Lower lobe of right lung (tissue), 2 donors: ENCODE results near the gene SOCS3. TPM values are rescaled to one million over a fixed set of nuclear protein-coding genes. Genes with fewer than 3 reads are reported as not detected.
"Not testable (repeated sequence)": the region's sequence is repeated elsewhere in the genome, so short reads cannot be mapped to it uniquely, and the experiment has no call there.

Experiments
- ATAC-seq, 2 donors: fragments of 200-7000 bp; cut with Tn5 transposase; one replicate each; pipeline ENCODE4 v1.9.1; 2020 to 2022; ENCODE audit warnings: mild to moderate bottlenecking in 2 of 2, moderate library complexity in 2 of 2
- DNase-seq: peaks from one replicate; pipeline ENCODE4 v3.0.0-alpha.2; 2020
- H3K27ac ChIP-seq: fragments of 200-600 bp; one replicate; pipeline ENCODE4 v1.8.0; 2022
- H3K27me3 ChIP-seq: fragments of 200-600 bp; one replicate; pipeline ENCODE4 v1.8.0; 2022; ENCODE audit warnings: low read depth
- H3K36me3 ChIP-seq: fragments of 200-600 bp; one replicate; pipeline ENCODE4 v1.8.0; 2022; ENCODE audit warnings: mild to moderate bottlenecking
- H3K4me1 ChIP-seq: fragments of 200-600 bp; one replicate; pipeline ENCODE4 v1.8.0; 2022
- H3K4me3 ChIP-seq: fragments of 200-600 bp; one replicate; pipeline ENCODE4 v1.8.0; 2022; ENCODE audit warnings: mild to moderate bottlenecking
- H3K9me3 ChIP-seq: fragments of 200-600 bp; one replicate; pipeline ENCODE4 v1.8.0; 2022
- CTCF ChIP-seq: fragments of 200-600 bp; IDR thresholded peaks from one replicate; pipeline ENCODE4 v1.8.0; 2022; ENCODE audit warnings: antibody characterized with exemption, mild to moderate bottlenecking
- intact Hi-C: fragments of 100-400 bp; cut with DNase I; formaldehyde crosslinking; loops from one replicate; pipeline ENCODE4 v1.11.0; 2022
- total RNA-seq: library from RNA; stranded (reverse); fragmentation: NEBNext Ultra II Directional; extraction: Animal tissue kit (Norgen Biotek cat#: 25700); gene quantifications from one replicate; pipeline ENCODE4 v1.2.1, GENCODE V29; 2021
- donor health status: DM: no; HTN: yes; CAD: no; lungs with severe emphysema.

SOCS3 gene
- total RNA-seq, 1 donor from 2014 or later = 69.5 TPM

DNA sequence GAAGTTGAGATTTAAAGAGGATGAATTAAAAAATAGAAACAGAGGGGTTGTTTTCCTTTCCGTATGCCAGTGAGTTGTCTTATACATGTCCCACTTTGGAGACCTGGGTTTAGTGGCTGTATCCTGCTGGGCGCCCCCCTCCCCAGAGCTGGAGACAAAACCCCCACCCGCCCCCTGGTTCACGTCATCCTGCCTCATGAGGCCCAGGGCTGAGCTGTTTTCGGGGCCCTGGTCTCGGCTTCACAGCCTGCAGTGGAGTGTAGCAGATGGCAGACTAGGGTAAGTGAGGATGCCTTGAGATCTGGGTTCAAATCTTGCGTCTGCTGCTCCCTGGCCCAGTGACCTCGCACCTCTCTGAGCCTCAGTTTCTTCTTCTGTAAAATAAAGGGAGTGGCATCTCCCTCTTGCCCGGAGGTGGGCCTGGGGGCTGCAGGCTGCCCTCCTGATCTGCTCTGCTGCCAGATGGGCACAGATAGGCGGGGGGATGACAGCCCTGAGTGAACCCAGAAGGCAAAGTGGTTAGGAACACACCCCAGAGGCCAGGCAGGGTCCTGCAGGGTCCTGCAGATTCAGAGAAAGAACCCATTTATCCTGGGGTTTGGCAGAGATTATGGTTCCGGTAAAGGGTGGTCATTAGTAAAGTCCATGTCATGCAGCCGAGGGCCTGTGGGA lies 45.1 kb downstream of the SOCS3 start:
- intact Hi-C loops = no loop called here
- Histone ChIP-seq H3K36me3 (no peaks in the 10 kb centered on the region), H3K4me1 (peaks cover 44% of the 10 kb centered on the region), H3K9me3 (no peaks in the 10 kb centered on the region), H3K4me3 (peak overlapping the region; percentile 52), H3K27ac (peak overlapping the region; percentile 84), H3K27me3 (no peaks in the 10 kb centered on the region)
- ATAC-seq (no peak), DNase-seq (no peak)
- TF ChIP-seq CTCF = peak; percentile 6

DNA sequence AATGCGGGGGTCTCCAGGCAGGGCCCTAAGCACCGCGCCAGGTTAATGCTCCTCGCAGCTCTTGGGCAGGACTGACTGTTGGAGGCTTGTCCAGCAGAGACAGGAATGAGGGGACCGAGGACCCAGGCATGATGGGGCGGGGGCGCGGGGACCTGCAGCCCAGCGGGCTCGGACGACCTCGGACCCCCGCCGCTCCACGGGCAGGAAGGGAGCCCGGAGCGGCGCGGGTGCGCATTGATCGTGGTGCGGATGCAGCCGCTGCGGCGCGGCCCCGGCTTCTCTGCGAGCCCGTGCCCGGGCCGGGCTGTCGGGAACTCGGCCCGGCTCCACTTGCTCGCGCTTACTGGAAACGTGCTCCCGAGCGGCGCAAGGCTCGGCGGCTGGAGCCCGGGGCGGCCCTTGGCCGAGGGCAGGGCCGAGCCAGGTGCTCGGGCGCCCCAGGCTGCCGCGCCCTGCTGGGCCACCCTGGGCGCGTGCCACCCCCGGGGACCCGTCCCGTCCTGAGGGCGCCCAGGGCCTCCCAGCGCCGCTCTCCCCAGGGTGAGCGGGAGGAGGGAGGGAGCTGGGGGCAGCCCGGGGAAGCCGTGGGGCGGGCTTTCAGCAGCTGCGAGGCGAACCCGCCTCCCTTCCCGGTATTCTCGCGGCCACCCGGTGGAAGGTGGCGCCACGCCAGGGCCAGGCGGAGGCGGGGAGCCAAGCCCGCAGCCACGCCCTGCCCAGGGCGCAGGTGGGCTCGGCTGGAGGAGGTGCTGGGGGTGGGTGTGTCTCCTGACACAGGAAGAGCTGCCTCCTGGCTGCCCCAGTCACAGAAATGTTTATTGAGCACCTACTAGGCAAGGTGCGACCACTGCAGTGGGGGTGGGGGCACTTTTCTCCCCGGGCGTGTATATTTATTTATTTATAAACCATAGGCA lies 45.9 kb downstream of the SOCS3 start:
- TF ChIP-seq CTCF = no peak
- Histone ChIP-seq H3K9me3 (no peaks in the 10 kb centered on the region), H3K4me1 (peaks cover 44% of the 10 kb centered on the region), H3K4me3 (peak overlapping the region; percentile 52), H3K27ac (peak overlapping the region; percentile 84), H3K36me3 (no peaks in the 10 kb centered on the region), H3K27me3 (no peaks in the 10 kb centered on the region)
- peak; percentile 82 to 89 for ATAC-seq
- intact Hi-C loops = no loop called here
- DNase-seq = peak; percentile 87

DNA sequence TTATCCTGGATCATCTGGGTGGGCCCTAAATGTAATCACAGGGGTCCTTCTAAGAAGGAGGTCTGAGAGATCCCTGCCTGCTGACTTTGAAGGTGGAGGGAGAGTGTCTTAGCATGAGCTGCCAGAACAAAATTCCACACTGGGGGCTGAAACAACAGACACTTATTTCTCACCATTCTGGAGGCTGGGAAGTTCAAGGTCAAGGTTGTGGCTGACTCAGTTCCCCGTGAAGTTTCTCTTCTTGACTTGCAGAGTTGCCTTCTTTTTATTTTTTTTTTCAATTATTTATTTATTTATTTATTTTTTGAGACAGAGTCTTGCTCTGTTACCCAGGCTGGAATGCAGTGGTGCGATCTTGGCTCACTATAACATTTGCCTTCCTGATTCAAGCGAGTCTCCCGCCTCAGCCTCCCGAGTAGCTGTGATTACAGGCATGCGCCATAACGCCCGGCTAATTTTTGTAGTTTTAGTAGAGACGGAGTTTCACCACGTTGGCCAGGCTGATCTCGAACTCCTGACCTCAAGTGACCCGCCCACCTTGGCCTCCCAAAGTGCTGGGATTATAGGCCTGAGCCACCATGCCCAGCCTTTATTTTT lies 50.1 kb downstream of the SOCS3 start:
- H3K9me3 ChIP-seq, intact Hi-C loops, H3K27me3 ChIP-seq, H3K27ac ChIP-seq, H3K4me3 ChIP-seq, DNase-seq, H3K36me3 ChIP-seq, ATAC-seq: not testable (repeated sequence)
- H3K4me1 ChIP-seq = peaks cover 17% of the 10 kb centered on the region

- H3K4me1 ChIP-seq = peaks cover 11% of the 10 kb centered on the region
- H3K27ac ChIP-seq = no peak overlapping the region
- H3K9me3 ChIP-seq = no peaks in the 10 kb centered on the region
- H3K27me3 ChIP-seq = no peaks in the 10 kb centered on the region
- no peak for TF ChIP-seq CTCF
- DNase-seq (no peak), ATAC-seq (no peak)
- intact Hi-C loops = no loop called here
- H3K36me3 ChIP-seq = no peaks in the 10 kb centered on the region
- no peak overlapping the region for H3K4me3 ChIP-seq
Measured at GRCh38 chr17:78307887-78308638, 51.8 kb downstream of the SOCS3 start.

DNA sequence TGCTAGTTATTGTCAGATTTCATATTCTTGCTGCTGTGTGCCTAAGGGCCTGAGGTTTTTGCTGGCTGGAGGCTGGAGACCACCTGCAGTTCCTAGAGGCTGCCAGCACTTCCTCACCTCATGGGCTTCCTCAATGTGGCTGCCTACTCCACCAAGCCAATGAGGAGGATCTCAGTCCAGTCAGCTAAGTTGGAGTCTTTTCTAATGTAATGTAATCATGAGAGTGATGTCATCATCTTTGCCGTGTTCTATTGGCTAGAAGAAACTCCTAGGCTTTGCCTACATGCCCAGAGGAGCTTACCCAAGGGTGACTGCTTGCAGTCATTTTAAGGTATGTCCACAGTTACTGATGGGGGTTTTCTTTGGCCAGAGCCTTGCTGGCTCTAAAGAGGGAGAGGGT lies 53.0 kb downstream of the SOCS3 start:
- no peak for ATAC-seq
- no peak for TF ChIP-seq CTCF
- intact Hi-C loops = no loop called here

More for the DNA sequence above, 53.0 kb downstream of the SOCS3 start:
- H3K4me3 ChIP-seq = no peak overlapping the region
- no peak for DNase-seq
- H3K36me3 ChIP-seq = no peaks in the 10 kb centered on the region
- no peaks in the 10 kb centered on the region for H3K9me3 ChIP-seq
- peaks cover 11% of the 10 kb centered on the region for H3K4me1 ChIP-seq
- H3K27ac ChIP-seq = no peak overlapping the region
- no peaks in the 10 kb centered on the region for H3K27me3 ChIP-seq

Other genes with a start within 250 kb of the SOCS3 start
- 173 TPM for gene TMC6, start 231.3 kb downstream of the SOCS3 start, total RNA-seq
- gene TMC8, start 229.3 kb downstream of the SOCS3 start, total RNA-seq = 33.8 TPM
- gene C17orf99, start 213.7 kb downstream of the SOCS3 start, total RNA-seq = not detected
- gene SYNGR2, start 191.5 kb downstream of the SOCS3 start, total RNA-seq = 217 TPM
- gene TK1, start 173.0 kb downstream of the SOCS3 start, total RNA-seq = 6.6 TPM
- 38.6 TPM for gene AFMID, start 172.7 kb downstream of the SOCS3 start, total RNA-seq
- 1.8 TPM for gene BIRC5, start 145.8 kb downstream of the SOCS3 start, total RNA-seq
- gene TMEM235, start 128.4 kb downstream of the SOCS3 start, total RNA-seq = not detected
- gene PGS1, start 18.6 kb upstream of the SOCS3 start, total RNA-seq = 90.9 TPM
- 2.8 TPM for gene DNAH17, start 217.3 kb upstream of the SOCS3 start, total RNA-seq